ENCODE data around the gene CIAO1. TPM values are rescaled to one million over a fixed set of nuclear protein-coding genes. Genes with fewer than 3 reads are reported as not detected.

Gene CIAO1
- total RNA-seq, 2 experiments from 2014 or later: 55.4 to 55.6 TPM

DNA sequence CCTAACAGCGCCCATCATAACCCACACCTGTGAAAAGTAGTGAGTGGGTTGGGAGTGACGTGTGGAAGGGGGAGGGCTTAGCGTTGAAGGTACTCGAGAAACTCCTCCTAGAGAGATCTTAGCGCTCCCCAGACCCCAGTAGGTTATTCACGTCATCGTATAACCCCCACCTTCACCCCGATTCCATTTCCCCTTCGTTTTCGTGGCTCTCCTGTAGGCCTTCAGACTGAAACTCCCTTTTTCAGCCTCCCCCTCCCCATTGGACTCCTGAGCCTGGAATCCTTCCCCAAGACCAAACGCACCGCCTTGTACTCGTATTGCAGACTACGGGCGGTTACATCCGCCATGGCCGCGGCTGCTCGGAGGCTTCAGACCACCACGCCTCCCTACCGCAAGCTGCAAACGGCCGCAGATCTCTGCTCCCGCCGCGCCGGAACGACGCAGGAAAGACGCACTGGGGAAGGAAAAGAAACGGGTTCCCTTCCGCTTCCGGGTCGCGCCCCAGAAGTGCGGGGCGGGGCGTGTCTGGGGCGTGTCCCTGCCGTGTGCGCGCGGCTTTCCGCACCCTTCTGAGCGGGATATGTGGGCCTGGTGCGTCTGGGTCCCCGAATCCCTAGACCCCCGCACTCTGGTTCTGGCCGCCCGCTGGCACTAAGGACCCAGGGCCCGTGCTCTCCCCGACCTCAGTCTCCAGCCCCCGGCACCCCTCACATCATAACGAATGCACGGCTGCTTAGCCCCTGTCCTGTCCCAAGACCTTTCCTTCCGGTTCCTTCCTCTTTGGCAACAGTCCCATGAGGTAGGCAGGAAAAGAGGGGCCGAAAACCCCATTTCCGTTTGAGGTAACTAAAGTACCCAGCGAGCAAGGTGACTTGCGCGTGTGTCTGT is 39.3 kb downstream of the CIAO1 start, which contains the start of gene SNRNP200:
Gene SNRNP200 (minus strand): TSS at position 456 of the 888 bp plus-strand sequence. CDS start 109 bp downstream, at position 347.
- DNase-seq: peak; percentile 83 to 97 (median 88)
- Histone ChIP-seq H3K27me3 (ENCODE audit: control insufficient read depth in 1 of 2, insufficient read depth in 2 of 2, low read length in 2 of 2) (no peaks in the 10 kb centered on the region), H3K4me1 (ENCODE audit: insufficient read depth, low read length) (peaks cover 48% of the 10 kb centered on the region), H3K4me3 (ENCODE audit: low read length) (peak within 1 kb of the TSS; percentile 100), H3K27ac (ENCODE audit: low read depth in 1 of 2, low read length in 2 of 2) (peak within 1 kb of the TSS; percentile 97), H3K9me3 (ENCODE audit: control insufficient read depth in 1 of 2, insufficient read depth in 1 of 2, low read length in 2 of 2) (no peaks in the 10 kb centered on the region), H3K36me3 (ENCODE audit: insufficient read depth, low read length) (peaks cover 46% of the 10 kb centered on the region)
- peaks cover 58% of the 10 kb centered on the region for H3K36me3 Mint-ChIP-seq (ENCODE audit: low read depth)
- intact Hi-C loops (cut with DNase I, micrococcal nuclease): loop anchor here (1.0 to 5.0 kb wide), 9 partner anchors 16 to 233 kb away; partner anchors contain the start of genes CIAO1 (in 2 of the 2) and ARID5A (in 1 of the 2)
- POLR2A ChIA-PET: interaction anchor here (0.8 to 4.2 kb wide), 16 partner anchors 10 to 658 kb away, joined by 3 to 59 read pairs (median 5); partner anchors contain the start of genes ITPRIPL1, NCAPH and STARD7
- no peaks in the 10 kb centered on the region for H3K27me3 Mint-ChIP-seq
- peak within 1 kb of the TSS; percentile 94 for H3K4me3 Mint-ChIP-seq
- peaks cover 58% of the 10 kb centered on the region for H3K4me1 Mint-ChIP-seq (ENCODE audit: low read depth)
- CTCF ChIA-PET: interaction anchor here (1.0 to 1.9 kb wide), 6 partner anchors 11 to 102 kb away, joined by 3 to 9 read pairs (median 6); partner anchors contain the start of gene NCAPH
- peak within 1 kb of the TSS; percentile 97 for H3K27ac Mint-ChIP-seq
- peak; percentile 83 for ATAC-seq (ENCODE audit: poor library complexity)
- TF ChIP-seq, protein P1, sequence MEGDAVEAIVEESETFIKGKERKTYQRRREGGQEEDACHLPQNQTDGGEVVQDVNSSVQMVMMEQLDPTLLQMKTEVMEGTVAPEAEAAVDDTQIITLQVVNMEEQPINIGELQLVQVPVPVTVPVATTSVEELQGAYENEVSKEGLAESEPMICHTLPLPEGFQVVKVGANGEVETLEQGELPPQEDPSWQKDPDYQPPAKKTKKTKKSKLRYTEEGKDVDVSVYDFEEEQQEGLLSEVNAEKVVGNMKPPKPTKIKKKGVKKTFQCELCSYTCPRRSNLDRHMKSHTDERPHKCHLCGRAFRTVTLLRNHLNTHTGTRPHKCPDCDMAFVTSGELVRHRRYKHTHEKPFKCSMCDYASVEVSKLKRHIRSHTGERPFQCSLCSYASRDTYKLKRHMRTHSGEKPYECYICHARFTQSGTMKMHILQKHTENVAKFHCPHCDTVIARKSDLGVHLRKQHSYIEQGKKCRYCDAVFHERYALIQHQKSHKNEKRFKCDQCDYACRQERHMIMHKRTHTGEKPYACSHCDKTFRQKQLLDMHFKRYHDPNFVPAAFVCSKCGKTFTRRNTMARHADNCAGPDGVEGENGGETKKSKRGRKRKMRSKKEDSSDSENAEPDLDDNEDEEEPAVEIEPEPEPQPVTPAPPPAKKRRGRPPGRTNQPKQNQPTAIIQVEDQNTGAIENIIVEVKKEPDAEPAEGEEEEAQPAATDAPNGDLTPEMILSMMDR (IDR thresholded peaks at IDR 0.05): no peak
- H3K9me3 Mint-ChIP-seq: no peaks in the 10 kb centered on the region

DNA sequence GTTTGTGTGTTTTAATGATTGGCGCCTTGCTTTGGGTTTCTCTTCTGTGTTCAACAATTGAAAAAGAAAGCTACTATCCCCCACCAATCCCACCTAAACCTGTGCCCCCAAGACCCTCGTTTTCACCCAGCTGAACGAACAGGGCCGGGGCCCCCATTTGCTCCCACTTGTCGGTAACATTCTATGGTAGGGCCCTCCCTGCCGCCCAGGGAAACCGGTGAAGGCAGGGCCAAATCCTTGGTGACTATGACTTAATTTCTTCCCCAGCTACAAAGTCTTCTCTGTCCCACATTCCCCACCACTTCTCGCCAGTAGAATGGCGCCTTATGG is 39.9 kb downstream of the CIAO1 start:
- POLR2A ChIA-PET: interaction anchor here (0.8 to 4.2 kb wide), 12 partner anchors 11 to 232 kb away, joined by 3 to 59 read pairs (median 8); partner anchors contain the start of genes ITPRIPL1, NCAPH and STARD7
- H3K27ac Mint-ChIP-seq: peak overlapping the region; percentile 97
- Histone ChIP-seq H3K27me3 (ENCODE audit: control insufficient read depth in 1 of 2, insufficient read depth in 2 of 2, low read length in 2 of 2) (no peaks in the 10 kb centered on the region), H3K4me1 (ENCODE audit: insufficient read depth, low read length) (peaks cover 46% of the 10 kb centered on the region), H3K36me3 (ENCODE audit: insufficient read depth, low read length) (peaks cover 39% of the 10 kb centered on the region), H3K4me3 (ENCODE audit: low read length) (peak overlapping the region; percentile 100), H3K27ac (ENCODE audit: low read depth in 1 of 2, low read length in 2 of 2) (peak overlapping the region; percentile 97), H3K9me3 (ENCODE audit: control insufficient read depth in 1 of 2, insufficient read depth in 1 of 2, low read length in 2 of 2) (no peaks in the 10 kb centered on the region)
- H3K9me3 Mint-ChIP-seq: no peaks in the 10 kb centered on the region
- peaks cover 54% of the 10 kb centered on the region for H3K36me3 Mint-ChIP-seq (ENCODE audit: low read depth)
- CTCF ChIA-PET: interaction anchor here (1.4 to 1.9 kb wide), 3 partner anchors 16 to 101 kb away, joined by 6 to 9 read pairs (median 8); no protein-coding TSS in a partner anchor
- TF ChIP-seq, protein P1 (IDR thresholded peaks at IDR 0.05): no peak
- peaks cover 55% of the 10 kb centered on the region for H3K4me1 Mint-ChIP-seq (ENCODE audit: low read depth)
- intact Hi-C loops (cut with DNase I, micrococcal nuclease): loop anchor here (1.0 to 5.0 kb wide), 10 partner anchors 15 to 233 kb away; partner anchors contain the start of genes CIAO1 (in 2 of the 2) and ARID5A (in 1 of the 2)
- ATAC-seq (ENCODE audit: poor library complexity) (no peak), DNase-seq (peak in 2 of 14 experiments; percentile 7 to 8)
- no peaks in the 10 kb centered on the region for H3K27me3 Mint-ChIP-seq
- H3K4me3 Mint-ChIP-seq: peak overlapping the region; percentile 94

DNA sequence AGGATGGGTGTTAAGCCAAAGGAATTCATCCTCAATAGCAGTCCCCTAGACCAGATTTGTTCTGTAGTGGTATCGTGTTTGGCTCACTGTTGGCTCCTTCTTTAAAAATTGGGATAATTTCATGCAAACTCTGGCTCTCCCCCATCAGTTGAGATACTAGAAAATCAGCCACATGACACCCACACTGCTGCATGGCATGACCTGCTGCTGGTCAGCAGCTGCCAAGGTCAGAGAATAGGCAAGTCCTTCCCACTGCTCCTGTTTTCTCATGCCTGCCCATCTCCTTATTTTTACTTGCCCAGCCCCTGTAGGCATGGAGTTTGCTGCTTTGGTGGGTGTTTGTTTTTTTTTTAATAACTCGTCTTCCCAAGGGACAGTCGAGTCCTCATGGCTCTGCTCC is 40.3 kb downstream of the CIAO1 start:
- peak overlapping the region; percentile 97 for H3K27ac Mint-ChIP-seq
- no peaks in the 10 kb centered on the region for H3K27me3 Mint-ChIP-seq
- DNase-seq (no peak), ATAC-seq (ENCODE audit: poor library complexity) (no peak)
- Histone ChIP-seq H3K9me3 (ENCODE audit: control insufficient read depth in 1 of 2, insufficient read depth in 1 of 2, low read length in 2 of 2) (no peaks in the 10 kb centered on the region), H3K27ac (ENCODE audit: low read depth in 1 of 2, low read length in 2 of 2) (peak overlapping the region; percentile 97), H3K36me3 (ENCODE audit: insufficient read depth, low read length) (peaks cover 35% of the 10 kb centered on the region), H3K4me3 (ENCODE audit: low read length) (peak overlapping the region; percentile 100), H3K27me3 (ENCODE audit: control insufficient read depth in 1 of 2, insufficient read depth in 2 of 2, low read length in 2 of 2) (no peaks in the 10 kb centered on the region), H3K4me1 (ENCODE audit: insufficient read depth, low read length) (peaks cover 44% of the 10 kb centered on the region)
- peaks cover 51% of the 10 kb centered on the region for H3K4me1 Mint-ChIP-seq (ENCODE audit: low read depth)
- TF ChIP-seq, protein P1 (IDR thresholded peaks at IDR 0.05): no peak
- peak overlapping the region; percentile 94 for H3K4me3 Mint-ChIP-seq
- POLR2A ChIA-PET: interaction anchor here (0.8 to 4.2 kb wide), 10 partner anchors 12 to 231 kb away, joined by 3 to 59 read pairs (median 10); partner anchors contain the start of genes ITPRIPL1, NCAPH and STARD7
- no peaks in the 10 kb centered on the region for H3K9me3 Mint-ChIP-seq
- intact Hi-C loops (cut with DNase I, micrococcal nuclease): loop anchor here in 1 of 2 experiments (2.0 to 5.0 kb wide), 3 partner anchors 26 to 231 kb away; partner anchors contain the start of gene ARID5A
- CTCF ChIA-PET: no interaction called here
- peaks cover 49% of the 10 kb centered on the region for H3K36me3 Mint-ChIP-seq (ENCODE audit: low read depth)
